Memory B cell (primary cell): ENCODE results near the gene ABCB1.

Experiments used
- ATAC-seq: fragments of 150-1000 bp; cut with Tn5 transposase; 2 replicates; pipeline ENCODE4 v1.10.0; 2021; ENCODE audit warnings: low read depth, mild to moderate bottlenecking, moderate library complexity
- DNase-seq, 2 donors: peaks; one replicate each; pipeline ENCODE4 v3.0.0; 2022; ENCODE audit warnings: low spot score in 2 of 2
- H3K27ac Mint-ChIP-seq: one replicate; pipeline ENCODE4 v1.8.0; 2022; ENCODE audit warnings: mild to moderate bottlenecking, moderate library complexity, mixed read lengths
- H3K27me3 Mint-ChIP-seq: one replicate; pipeline ENCODE4 v1.8.0; 2022; ENCODE audit warnings: mixed read lengths
- H3K36me3 Mint-ChIP-seq: one replicate; pipeline ENCODE4 v1.8.0; 2022; ENCODE audit warnings: mild to moderate bottlenecking, mixed read lengths
- H3K4me1 Mint-ChIP-seq: one replicate; pipeline ENCODE4 v1.8.0; 2022; ENCODE audit warnings: mixed read lengths
- H3K4me3 Mint-ChIP-seq: one replicate; pipeline ENCODE4 v1.8.0; 2022; ENCODE audit warnings: mild to moderate bottlenecking, moderate library complexity, mixed read lengths
- H3K9me3 Mint-ChIP-seq: one replicate; pipeline ENCODE4 v1.8.0; 2022; ENCODE audit warnings: mixed read lengths

ABCB1 gene

DNA sequence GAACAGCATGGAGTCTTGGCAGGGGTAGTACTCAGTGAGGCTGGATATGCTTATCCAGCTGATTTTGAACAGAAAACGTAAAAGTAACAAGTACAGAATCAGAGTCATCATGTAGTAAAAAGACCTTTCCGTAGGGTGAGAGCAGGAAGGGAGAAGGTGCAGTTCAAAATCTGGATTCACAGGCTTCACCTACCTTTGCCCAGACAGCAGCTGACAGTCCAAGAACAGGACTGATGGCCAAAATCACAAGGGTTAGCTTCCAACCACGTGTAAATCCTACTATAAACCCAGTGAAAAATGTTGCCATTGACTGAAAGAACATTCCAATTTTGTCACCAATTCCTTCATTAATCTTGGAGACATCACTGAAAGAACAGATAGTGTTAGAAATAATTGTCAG is 34.8 kb downstream of the ABCB1 start:
- H3K27me3 Mint-ChIP-seq: peaks cover 3% of the 10 kb centered on the region
- H3K4me1 Mint-ChIP-seq: no peaks in the 10 kb centered on the region
- ATAC-seq: no peak
- no peak overlapping the region for H3K27ac Mint-ChIP-seq
- H3K36me3 Mint-ChIP-seq: no peaks in the 10 kb centered on the region
- DNase-seq: no peak
- no peak overlapping the region for H3K4me3 Mint-ChIP-seq
- no peaks in the 10 kb centered on the region for H3K9me3 Mint-ChIP-seq

DNA sequence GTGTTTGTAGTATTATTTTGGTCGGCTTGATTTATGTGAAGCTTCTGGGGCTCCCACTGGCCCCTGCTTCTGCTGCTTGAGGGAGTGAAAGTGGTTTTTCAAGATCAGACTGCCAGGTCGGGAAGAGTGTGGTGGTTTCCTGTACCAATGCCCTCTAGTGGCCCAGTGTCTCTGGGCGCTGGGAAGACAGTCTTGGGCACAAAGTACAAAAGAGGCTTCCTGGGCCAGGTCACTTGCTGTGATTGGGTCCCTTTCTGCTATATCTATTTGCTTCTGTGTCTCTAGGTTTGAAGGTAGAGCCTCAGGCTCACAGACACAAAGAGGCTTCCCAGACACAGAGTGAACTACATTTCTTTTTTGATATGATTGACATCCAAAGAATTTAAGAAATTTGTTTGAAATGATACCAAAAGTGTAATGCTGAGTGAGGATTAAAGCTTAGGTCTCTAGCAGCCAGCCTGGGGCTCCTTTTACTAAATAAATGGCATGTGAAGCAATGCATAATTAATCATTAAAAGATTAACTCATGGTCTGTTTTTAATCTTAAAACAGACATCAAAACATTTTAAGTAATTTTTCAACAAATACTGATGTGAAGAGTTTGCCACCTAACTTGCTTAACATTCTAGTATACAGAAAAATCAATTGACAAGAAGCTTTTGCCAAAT is 36.3 kb downstream of the ABCB1 start:
- peak; percentile 58 for ATAC-seq
- H3K36me3 Mint-ChIP-seq: no peaks in the 10 kb centered on the region
- peak; percentile 11 to 13 for DNase-seq
- no peak overlapping the region for H3K27ac Mint-ChIP-seq
- H3K4me3 Mint-ChIP-seq: no peak overlapping the region
- H3K27me3 Mint-ChIP-seq: peaks cover 3% of the 10 kb centered on the region
- no peaks in the 10 kb centered on the region for H3K9me3 Mint-ChIP-seq
- H3K4me1 Mint-ChIP-seq: no peaks in the 10 kb centered on the region

DNA sequence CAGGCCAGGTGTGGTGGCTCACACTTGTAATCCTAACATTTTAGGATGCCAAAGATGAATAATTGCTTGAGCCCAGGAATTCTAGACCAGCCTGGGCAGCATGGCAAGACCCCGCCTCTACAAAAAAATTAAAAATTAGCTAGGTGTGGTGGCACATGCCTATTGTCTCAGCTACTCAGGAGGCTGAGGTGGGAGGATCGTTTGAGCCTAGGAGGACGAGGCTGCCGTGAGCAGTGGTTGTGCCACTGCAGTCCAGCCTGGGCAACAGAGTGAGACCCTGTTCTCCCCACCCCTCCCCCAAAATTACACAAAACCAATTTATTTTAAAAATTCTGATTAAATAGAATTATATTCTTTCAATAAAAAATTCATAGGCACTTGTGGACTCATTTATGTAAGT is 39.0 kb downstream of the ABCB1 start:
- no peaks in the 10 kb centered on the region for H3K9me3 Mint-ChIP-seq
- ATAC-seq (no peak), DNase-seq (no peak)
- H3K4me1 Mint-ChIP-seq: no peaks in the 10 kb centered on the region
- no peak overlapping the region for H3K27ac Mint-ChIP-seq
- H3K36me3 Mint-ChIP-seq: no peaks in the 10 kb centered on the region
- H3K27me3 Mint-ChIP-seq: peaks cover under 1% of the 10 kb centered on the region
- H3K4me3 Mint-ChIP-seq: no peak overlapping the region

DNA sequence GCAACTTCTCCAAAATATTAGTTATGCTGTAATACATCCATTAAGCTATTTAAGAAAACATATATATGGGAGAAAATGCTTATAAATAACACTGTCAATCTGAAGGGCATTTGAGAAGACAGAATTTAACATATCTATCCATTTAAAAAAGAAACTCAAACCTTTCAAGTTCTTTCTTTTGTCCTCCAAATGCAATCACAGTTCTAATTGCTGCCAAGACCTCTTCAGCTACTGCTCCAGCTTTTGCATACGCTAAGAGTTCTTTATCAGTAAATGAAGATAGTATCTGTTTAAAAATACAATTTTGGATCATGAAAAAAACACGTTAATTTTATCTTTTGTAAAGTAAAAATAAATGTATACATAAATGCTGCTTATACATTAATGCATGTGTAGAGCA is 39.6 kb downstream of the ABCB1 start:
- no peak overlapping the region for H3K27ac Mint-ChIP-seq
- no peak overlapping the region for H3K4me3 Mint-ChIP-seq
- ATAC-seq: no peak
- no peaks in the 10 kb centered on the region for H3K36me3 Mint-ChIP-seq
- H3K9me3 Mint-ChIP-seq: no peaks in the 10 kb centered on the region
- no peaks in the 10 kb centered on the region for H3K27me3 Mint-ChIP-seq
- H3K4me1 Mint-ChIP-seq: no peaks in the 10 kb centered on the region
- DNase-seq: no peak

DNA sequence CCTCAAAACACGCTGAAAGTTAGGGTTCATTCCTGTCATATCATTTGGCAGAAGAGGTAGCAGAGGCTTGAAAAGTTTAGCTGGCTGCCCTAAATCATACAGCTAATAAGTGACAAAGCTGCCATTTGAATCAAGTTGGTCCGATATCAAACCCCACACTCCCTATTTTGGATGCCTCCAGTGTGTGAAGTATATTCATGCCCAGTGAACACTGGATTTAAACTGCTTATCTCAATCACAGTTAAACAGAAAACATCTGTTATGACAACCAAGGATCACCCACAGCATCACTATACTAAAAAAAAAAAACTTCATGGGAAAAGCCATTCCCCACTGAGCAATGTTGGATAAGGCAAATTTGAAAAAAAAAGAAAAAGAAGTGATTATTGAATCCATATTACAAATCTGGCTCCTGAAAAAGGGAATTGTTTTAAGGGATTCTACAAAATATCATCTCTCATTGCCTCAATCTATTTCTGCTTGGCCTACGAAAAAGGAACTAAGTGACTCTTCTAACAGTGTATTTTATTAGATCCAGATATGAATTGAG is 48.3 kb downstream of the ABCB1 start:
- no peak overlapping the region for H3K4me3 Mint-ChIP-seq
- no peak for ATAC-seq
- no peaks in the 10 kb centered on the region for H3K4me1 Mint-ChIP-seq
- H3K27ac Mint-ChIP-seq: no peak overlapping the region
- H3K27me3 Mint-ChIP-seq: peaks cover 2% of the 10 kb centered on the region
- H3K9me3 Mint-ChIP-seq: no peaks in the 10 kb centered on the region
- peaks cover 2% of the 10 kb centered on the region for H3K36me3 Mint-ChIP-seq
- no peak for DNase-seq

DNA sequence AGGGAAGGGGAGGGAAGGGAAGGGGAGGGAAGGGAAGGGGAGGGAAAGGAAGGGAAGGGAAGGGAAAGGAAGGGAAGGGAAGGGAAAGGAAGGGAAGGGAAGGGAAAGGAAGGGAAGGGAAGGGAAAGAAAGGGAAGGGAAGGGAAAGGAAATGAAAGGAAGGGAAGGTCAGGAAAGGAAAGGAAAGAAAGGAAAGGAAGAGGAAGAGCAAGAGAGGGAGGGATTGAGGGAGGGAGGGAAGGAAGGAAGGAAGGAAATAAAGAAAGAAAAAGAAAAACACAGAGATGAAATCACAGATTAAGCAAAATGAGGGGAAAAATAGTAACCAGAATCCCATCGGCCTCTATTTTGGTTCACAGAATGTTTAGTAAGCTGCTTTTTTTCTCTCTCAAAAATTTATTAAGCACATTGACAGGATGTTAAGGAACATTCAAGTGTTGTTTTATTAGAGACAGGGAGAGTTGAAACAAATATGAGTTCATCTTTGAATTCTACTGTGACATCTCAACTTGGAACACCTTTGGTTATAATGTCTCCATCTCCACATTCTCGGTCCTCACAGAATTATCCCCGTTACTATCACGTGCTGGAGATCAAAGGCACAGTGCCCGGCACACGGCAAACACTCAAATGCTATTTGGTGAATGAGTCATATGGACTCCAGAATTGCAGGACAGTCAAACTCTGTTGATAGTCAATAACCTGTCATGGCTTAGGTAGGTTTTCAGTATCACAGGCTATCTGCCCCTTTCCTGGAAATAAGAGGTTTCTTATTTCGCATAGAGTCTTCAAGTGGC is 52.4 kb downstream of the ABCB1 start:
- Mint-ChIP-seq H3K27me3 (peaks cover 2% of the 10 kb centered on the region), H3K4me3 (no peak overlapping the region), H3K36me3 (peaks cover 3% of the 10 kb centered on the region), H3K9me3 (no peaks in the 10 kb centered on the region), H3K4me1 (no peaks in the 10 kb centered on the region), H3K27ac (no peak overlapping the region)
- no peak for ATAC-seq
- DNase-seq: no peak

DNA sequence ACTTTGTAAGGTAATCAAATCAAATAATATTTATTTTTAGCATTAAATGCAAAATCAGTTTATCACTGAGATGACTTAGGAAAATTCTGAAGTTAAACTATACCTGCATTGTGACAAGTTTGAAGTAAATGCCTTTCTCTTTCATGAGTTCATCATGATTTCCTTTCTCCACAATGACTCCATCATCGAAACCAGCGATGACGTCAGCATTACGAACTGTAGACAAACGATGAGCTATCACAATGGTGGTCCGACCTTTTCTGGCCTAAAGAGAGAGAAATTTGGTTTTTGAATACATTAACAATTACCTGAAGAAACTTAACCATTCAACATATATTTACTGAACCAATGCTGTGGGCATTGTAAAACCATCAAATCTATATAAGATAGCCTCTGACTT is 54.9 kb downstream of the ABCB1 start:
- Mint-ChIP-seq H3K36me3 (peaks cover 3% of the 10 kb centered on the region), H3K27me3 (peaks cover 2% of the 10 kb centered on the region), H3K9me3 (no peaks in the 10 kb centered on the region), H3K4me1 (no peaks in the 10 kb centered on the region), H3K4me3 (no peak overlapping the region), H3K27ac (no peak overlapping the region)
- DNase-seq (no peak), ATAC-seq (no peak)

DNA sequence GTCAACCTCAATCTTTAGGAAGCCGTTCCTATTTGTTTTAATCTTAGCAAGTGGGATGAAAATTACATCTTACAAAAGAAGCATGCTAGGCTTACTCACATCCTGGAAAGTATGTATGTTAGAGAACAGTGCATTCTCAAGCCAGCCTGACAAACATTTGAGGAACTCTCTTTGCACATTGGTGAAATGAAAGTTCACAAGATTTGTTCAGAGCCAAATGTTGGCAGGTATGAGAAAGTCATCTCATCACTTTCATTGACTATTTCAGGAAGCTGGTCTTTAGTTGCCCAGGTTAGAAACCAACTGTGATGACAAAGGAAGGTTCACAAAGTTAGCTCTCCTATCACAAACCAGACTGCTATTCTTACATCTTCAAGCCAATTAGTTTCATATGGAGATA is 57.1 kb downstream of the ABCB1 start:
- no peak overlapping the region for H3K27ac Mint-ChIP-seq
- ATAC-seq (no peak), DNase-seq (no peak)
- H3K4me3 Mint-ChIP-seq: no peak overlapping the region
- H3K27me3 Mint-ChIP-seq: peaks cover 2% of the 10 kb centered on the region
- H3K4me1 Mint-ChIP-seq: no peaks in the 10 kb centered on the region
- peaks cover 3% of the 10 kb centered on the region for H3K36me3 Mint-ChIP-seq
- H3K9me3 Mint-ChIP-seq: no peaks in the 10 kb centered on the region

DNA sequence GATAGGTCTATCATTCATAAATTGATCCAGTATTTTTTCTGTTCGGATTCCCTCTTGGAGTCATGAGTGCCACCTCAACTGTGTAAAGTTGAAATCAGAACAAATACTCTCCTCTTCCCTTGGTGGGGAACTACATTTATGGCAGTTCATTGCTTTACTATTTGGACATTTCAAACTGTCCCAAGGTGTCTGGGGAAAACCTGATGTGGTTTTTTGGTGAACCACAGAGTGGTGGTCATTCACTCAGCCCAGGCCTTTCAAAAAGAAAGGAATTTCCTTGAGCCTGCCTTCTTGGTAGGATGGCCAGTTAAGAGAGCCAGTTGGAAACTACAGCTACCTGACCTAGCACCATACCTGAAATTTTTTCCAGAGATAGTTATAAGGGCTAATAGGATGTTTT is 59.0 kb downstream of the ABCB1 start:
- H3K27ac Mint-ChIP-seq: no peak overlapping the region
- no peaks in the 10 kb centered on the region for H3K9me3 Mint-ChIP-seq
- ATAC-seq (no peak), DNase-seq (no peak)
- peaks cover 3% of the 10 kb centered on the region for H3K27me3 Mint-ChIP-seq
- peaks cover 1% of the 10 kb centered on the region for H3K36me3 Mint-ChIP-seq
- no peak overlapping the region for H3K4me3 Mint-ChIP-seq
- H3K4me1 Mint-ChIP-seq: no peaks in the 10 kb centered on the region

DNA sequence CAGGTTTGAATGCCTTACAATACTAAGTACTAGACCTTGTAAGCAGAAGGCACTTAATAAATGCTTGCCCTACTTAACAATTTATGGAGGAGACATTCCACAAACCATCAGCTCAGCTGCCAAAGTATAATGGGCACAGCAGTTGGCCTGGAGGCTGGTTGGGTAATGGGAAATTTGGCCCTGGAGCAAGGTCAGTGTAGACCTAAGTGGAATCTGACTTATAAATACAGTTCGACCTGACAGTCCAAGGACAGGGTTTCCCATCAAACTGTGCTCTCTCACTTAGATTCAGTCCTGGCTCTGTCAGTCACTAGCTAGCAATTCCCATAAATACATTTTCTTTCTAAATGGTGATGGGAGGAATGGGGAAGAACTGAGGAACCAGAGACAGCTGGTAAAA is 62.6 kb downstream of the ABCB1 start:
- Mint-ChIP-seq H3K36me3 (no peaks in the 10 kb centered on the region), H3K27ac (no peak overlapping the region), H3K4me3 (no peak overlapping the region), H3K27me3 (peaks cover 3% of the 10 kb centered on the region), H3K4me1 (no peaks in the 10 kb centered on the region), H3K9me3 (no peaks in the 10 kb centered on the region)
- DNase-seq: no peak
- ATAC-seq: no peak

DNA sequence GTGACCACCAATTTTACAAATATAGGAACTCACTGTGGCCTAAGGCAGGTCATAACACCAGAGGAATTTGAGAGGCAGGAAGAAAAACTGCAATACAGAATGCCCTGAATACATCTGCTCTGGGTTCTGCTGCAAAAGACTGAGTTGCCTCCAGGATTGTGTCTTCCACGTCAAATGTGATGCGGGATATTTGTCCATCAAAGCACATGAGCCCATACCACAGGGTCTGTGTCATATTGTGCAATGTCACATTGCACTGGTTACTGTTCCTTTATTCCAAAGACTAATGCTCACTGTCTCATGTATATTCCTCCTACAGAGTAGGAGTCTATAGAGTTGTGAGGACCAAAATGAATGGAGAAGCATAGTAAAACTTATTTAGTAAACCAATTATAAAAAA is 66.6 kb downstream of the ABCB1 start:
- no peaks in the 10 kb centered on the region for H3K9me3 Mint-ChIP-seq
- DNase-seq (no peak), ATAC-seq (no peak)
- no peak overlapping the region for H3K4me3 Mint-ChIP-seq
- H3K36me3 Mint-ChIP-seq: no peaks in the 10 kb centered on the region
- H3K27ac Mint-ChIP-seq: no peak overlapping the region
- no peaks in the 10 kb centered on the region for H3K4me1 Mint-ChIP-seq
- peaks cover 5% of the 10 kb centered on the region for H3K27me3 Mint-ChIP-seq

DNA sequence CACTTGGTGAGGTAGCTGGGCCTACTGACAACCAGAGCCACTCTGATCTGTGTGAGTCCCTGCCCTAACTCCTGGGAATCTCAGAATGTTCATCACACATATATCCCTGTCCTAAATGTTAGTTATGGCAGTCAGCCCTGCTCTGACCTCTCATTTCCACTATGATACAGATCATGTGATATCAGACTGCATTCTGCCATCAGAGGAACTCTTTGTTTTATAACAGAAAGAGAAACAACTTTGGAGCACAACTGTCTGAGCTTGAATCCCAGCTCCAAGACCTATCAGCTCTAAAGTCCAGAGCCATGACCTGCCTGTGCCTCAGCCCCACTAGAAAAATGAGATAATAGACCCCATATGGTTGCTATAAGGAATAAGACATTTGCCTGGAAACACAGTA is 70.6 kb downstream of the ABCB1 start:
- no peak for ATAC-seq
- peaks cover 2% of the 10 kb centered on the region for H3K27me3 Mint-ChIP-seq
- H3K4me1 Mint-ChIP-seq: no peaks in the 10 kb centered on the region
- H3K27ac Mint-ChIP-seq: no peak overlapping the region
- H3K36me3 Mint-ChIP-seq: peaks cover 8% of the 10 kb centered on the region
- no peak overlapping the region for H3K4me3 Mint-ChIP-seq
- DNase-seq: no peak
- no peaks in the 10 kb centered on the region for H3K9me3 Mint-ChIP-seq

DNA sequence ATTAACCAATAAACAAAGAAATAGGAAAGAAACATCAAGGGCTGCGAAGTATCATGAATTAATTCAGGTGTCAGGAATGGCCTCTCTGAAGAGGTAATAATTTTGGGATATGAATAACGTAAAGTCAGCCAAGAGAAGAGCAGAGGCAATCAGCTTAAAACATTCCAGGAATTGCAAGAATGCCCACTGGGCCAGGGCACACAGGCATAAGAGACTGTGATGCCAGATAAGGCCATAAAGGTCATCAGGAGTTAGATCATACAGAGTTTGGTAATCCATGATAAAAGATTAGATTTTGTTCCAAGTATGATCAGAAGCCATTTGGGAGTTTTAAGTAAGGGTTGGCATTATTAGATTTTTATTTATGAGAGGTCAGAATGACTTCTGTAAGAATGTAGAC is 72.0 kb downstream of the ABCB1 start:
- DNase-seq: no peak
- H3K27ac Mint-ChIP-seq: no peak overlapping the region
- H3K4me1 Mint-ChIP-seq: no peaks in the 10 kb centered on the region
- H3K27me3 Mint-ChIP-seq: peaks cover 2% of the 10 kb centered on the region
- H3K9me3 Mint-ChIP-seq: no peaks in the 10 kb centered on the region
- no peak overlapping the region for H3K4me3 Mint-ChIP-seq
- H3K36me3 Mint-ChIP-seq: peaks cover 8% of the 10 kb centered on the region
- ATAC-seq: no peak

DNA sequence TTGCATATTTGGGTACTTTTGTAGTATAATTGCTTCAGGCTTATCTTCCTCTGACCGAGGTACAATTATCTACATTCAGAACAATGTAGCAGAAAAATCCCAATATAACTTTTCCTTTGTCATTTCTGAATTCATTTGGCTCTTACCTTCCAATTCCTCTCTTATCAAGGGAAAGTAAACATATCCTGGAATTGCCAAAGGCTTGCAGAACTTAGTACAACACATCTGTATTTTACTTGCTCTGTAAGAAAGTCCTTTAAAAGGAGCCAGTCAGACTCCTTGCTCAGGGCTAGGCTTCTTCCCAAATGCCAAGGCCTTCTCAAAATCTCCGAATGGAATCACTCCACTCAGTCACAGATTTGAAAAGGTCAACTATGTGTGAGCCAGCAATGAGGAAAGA is 81.9 kb downstream of the ABCB1 start:
- no peaks in the 10 kb centered on the region for H3K9me3 Mint-ChIP-seq
- peaks cover 4% of the 10 kb centered on the region for H3K27me3 Mint-ChIP-seq
- DNase-seq: no peak
- no peak overlapping the region for H3K27ac Mint-ChIP-seq
- H3K4me3 Mint-ChIP-seq: no peak overlapping the region
- no peaks in the 10 kb centered on the region for H3K4me1 Mint-ChIP-seq
- peaks cover 6% of the 10 kb centered on the region for H3K36me3 Mint-ChIP-seq
- no peak for ATAC-seq

DNA sequence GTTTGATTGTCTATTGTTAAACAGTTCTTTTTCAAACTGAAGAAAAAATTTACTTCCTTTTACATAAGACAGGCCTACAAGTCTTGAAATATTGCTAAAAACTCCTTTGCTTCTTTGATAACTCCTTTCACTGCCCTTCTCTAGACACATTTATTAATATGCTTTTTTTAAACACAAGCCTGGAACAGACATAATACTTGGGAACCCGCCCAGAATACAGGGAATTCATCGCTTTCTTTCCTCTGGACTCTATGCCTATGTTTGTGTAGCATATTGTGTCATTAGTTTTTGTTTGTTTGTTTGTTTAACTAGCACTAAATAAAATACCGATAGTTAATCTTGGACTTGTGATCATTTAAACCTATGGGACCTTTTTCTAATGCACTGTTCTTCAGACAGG is 82.8 kb downstream of the ABCB1 start:
- Mint-ChIP-seq H3K4me1 (no peaks in the 10 kb centered on the region), H3K27me3 (peaks cover 4% of the 10 kb centered on the region), H3K27ac (no peak overlapping the region), H3K9me3 (no peaks in the 10 kb centered on the region), H3K36me3 (peaks cover 6% of the 10 kb centered on the region), H3K4me3 (no peak overlapping the region)
- ATAC-seq (no peak), DNase-seq (no peak)
